Measurements from ENCODE around the gene STX8. TPM values are rescaled to one million over a fixed set of nuclear protein-coding genes. Genes with fewer than 3 reads are reported as not detected.

STX8 gene
- total and polyA plus RNA-seq, 9 of the 15 experiments (the other 6 are each of a cell fraction or from before 2014, with no cell fraction given) = 14.6 to 42.5 (median 22.1) TPM

DNA sequence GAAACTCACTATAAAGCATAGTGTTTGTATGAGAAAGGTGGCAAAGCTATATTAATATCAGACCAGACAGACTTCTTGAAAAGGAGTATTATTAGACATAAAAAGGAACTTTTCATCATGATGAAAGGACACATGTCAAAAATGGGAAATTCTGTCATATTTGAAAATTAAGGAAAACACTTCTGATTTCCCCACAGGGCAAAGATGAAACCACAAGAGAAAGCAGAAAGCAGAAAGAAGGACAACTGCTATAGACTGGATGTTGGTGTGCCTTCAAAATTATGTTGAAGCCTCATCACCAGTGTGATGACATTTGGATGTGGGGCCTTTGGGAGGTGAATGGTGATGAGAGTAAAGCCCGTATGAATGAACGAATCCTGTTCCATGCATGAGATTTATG, 193.0 kb downstream of the STX8 start:
- Histone ChIP-seq H3K27me3 (ENCODE audit: control insufficient read depth in 2 of 2, insufficient read depth in 2 of 2, low read length in 2 of 2) (no peaks in the 10 kb centered on the region), H3K9ac (ENCODE audit: insufficient read depth in 1 of 2, low read depth in 2 of 2, low read length in 2 of 2) (no peak overlapping the region), H3K9me1 (ENCODE audit: control insufficient read depth, insufficient read depth, low read length) (no peaks in the 10 kb centered on the region), H3K4me3 (no peak overlapping the region), H3K79me2 (ENCODE audit: control insufficient read depth, insufficient read depth, low read length) (no peaks in the 10 kb centered on the region), H3K9me3 (replicated peaks; ENCODE audit: control insufficient read depth, insufficient read depth, low read depth, low read length) (no peaks in the 10 kb centered on the region), H3K4me2 (ENCODE audit: insufficient read depth, low read length) (no peak overlapping the region), H3K36me3 (ENCODE audit: control insufficient read depth, insufficient read depth, low read length) (no peaks in the 10 kb centered on the region), H3K27ac (ENCODE audit: extremely low read depth, low read depth, low read length) (no peak overlapping the region), H2AFZ (ENCODE audit: low read depth, low read length) (no peak overlapping the region), H3K4me1 (replicated peaks in 1 of 2; ENCODE audit: control insufficient read depth in 2 of 2, insufficient read depth in 2 of 2, low read length in 2 of 2) (no peaks in the 10 kb centered on the region), H4K20me1 (replicated peaks; ENCODE audit: control insufficient read depth, insufficient read depth, low read length) (no peaks in the 10 kb centered on the region)
- BruUV-seq (replicated peaks) = no TSS peak
- in situ Hi-C loops (cut with MboI) (no loop called here), intact Hi-C loops (cut with micrococcal nuclease) (no loop called here)
- ChIA-PET CTCF (ENCODE audit: low intra/inter-chr PET ratio) (no interaction called here), POLR2A (no interaction called here)
- DNase-seq (ENCODE audit: extremely low read depth in 1 of 4, low spot score in 3 of 4) (no peak), FAIRE-seq (no peak), ATAC-seq (no peak)
- TF ChIP-seq ZC3H11A (IDR thresholded peaks at IDR 0.05; ENCODE audit: low read depth, low read length) (no peak), ZNF274 (IDR thresholded peaks at IDR 0.05; ENCODE audit: borderline replicate concordance, low read depth, low read length) (no peak), RFX7 (CRISPR knock-in tag; IDR thresholded peaks at IDR 0.05) (no peak), GABPB1 (CRISPR knock-in tag; IDR thresholded peaks at IDR 0.05) (no peak), BCL6 (CRISPR knock-in tag; IDR thresholded peaks at IDR 0.05) (no peak), SIX5 (IDR thresholded peaks at IDR 0.05; ENCODE audit: borderline replicate concordance in 1 of 2, insufficient read depth in 1 of 2, low read depth in 1 of 2, low read length in 2 of 2) (no peak), SP2 (IDR thresholded peaks at IDR 0.05; ENCODE audit: extremely low read depth, low read depth, low read length, poor library complexity, severe bottlenecking) (no peak), ZNF668 (CRISPR knock-in tag; IDR thresholded peaks at IDR 0.05) (no peak), ZNF785 (CRISPR knock-in tag; IDR thresholded peaks at IDR 0.05) (no peak)
- TF ChIP-seq, protein P1, sequence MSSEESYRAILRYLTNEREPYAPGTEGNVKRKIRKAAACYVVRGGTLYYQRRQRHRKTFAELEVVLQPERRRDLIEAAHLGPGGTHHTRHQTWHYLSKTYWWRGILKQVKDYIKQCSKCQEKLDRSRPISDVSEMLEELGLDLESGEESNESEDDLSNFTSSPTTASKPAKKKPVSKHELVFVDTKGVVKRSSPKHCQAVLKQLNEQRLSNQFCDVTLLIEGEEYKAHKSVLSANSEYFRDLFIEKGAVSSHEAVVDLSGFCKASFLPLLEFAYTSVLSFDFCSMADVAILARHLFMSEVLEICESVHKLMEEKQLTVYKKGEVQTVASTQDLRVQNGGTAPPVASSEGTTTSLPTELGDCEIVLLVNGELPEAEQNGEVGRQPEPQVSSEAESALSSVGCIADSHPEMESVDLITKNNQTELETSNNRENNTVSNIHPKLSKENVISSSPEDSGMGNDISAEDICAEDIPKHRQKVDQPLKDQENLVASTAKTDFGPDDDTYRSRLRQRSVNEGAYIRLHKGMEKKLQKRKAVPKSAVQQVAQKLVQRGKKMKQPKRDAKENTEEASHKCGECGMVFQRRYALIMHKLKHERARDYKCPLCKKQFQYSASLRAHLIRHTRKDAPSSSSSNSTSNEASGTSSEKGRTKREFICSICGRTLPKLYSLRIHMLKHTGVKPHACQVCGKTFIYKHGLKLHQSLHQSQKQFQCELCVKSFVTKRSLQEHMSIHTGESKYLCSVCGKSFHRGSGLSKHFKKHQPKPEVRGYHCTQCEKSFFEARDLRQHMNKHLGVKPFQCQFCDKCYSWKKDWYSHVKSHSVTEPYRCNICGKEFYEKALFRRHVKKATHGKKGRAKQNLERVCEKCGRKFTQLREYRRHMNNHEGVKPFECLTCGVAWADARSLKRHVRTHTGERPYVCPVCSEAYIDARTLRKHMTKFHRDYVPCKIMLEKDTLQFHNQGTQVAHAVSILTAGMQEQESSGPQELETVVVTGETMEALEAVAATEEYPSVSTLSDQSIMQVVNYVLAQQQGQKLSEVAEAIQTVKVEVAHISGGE (CRISPR knock-in tag; IDR thresholded peaks at IDR 0.05) = no peak
- TF ChIP-seq, protein P2, sequence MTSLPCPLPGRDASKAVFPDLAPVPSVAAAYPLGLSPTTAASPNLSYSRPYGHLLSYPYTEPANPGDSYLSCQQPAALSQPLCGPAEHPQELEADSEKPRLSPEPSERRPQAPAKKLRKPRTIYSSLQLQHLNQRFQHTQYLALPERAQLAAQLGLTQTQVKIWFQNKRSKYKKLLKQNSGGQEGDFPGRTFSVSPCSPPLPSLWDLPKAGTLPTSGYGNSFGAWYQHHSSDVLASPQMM (CRISPR knock-in tag; IDR thresholded peaks at IDR 0.05) = no peak
- 0% methylated on average over 2 of the region's 2 CpGs for WGBS (ENCODE audit: insufficient coverage, low coverage, missing lambda C conversion rate)
